Urinary bladder (tissue), 4 donors: ENCODE measurements around the gene TNN. TPM values are rescaled to one million over a fixed set of nuclear protein-coding genes. Genes with fewer than 3 reads are reported as not detected.
"Not testable (repeated sequence)": the region's sequence is repeated elsewhere in the genome, so short reads cannot be mapped to it uniquely, and the experiment has no call there.

Experiments
- DNase-seq: peaks from one replicate; pipeline ENCODE4 v3.0.0-alpha.2; 2015; ENCODE audit errors: extremely low spot score
- H3K27ac ChIP-seq: one replicate; pipeline ENCODE4 v1.5.1; 2013; ENCODE audit warnings: low read depth, mild to moderate bottlenecking, moderate library complexity
- H3K36me3 ChIP-seq: one replicate; pipeline ENCODE4 v1.6.1; 2013; ENCODE audit warnings: mild to moderate bottlenecking, moderate library complexity; ENCODE audit not compliant: insufficient read depth
- H3K4me1 ChIP-seq: one replicate; pipeline ENCODE4 v1.6.1; 2013; ENCODE audit warnings: mild to moderate bottlenecking, moderate library complexity; ENCODE audit not compliant: insufficient read depth
- H3K4me3 ChIP-seq: one replicate; pipeline ENCODE4 v1.5.1; 2013; ENCODE audit warnings: low read depth, low read length
- WGBS: extraction: QIAGEN DNeasy Blood & Tissue Kit; methylation state at CpG from one replicate; pipeline ENCODE4 v1.1.7; 2013; 5-methylcytosine and 5-hydroxymethylcytosine counted together
- polyA plus RNA-seq: library from polyadenylated mRNA; stranded (reverse); fragments of 200-250 nt; gene quantifications from one replicate; pipeline ENCODE4 v1.2.3, GENCODE V29; 2013
- total RNA-seq: library from RNA; depleted of rRNA; stranded (reverse); fragments of >200 nt; gene quantifications from one replicate; pipeline ENCODE4 v1.2.3, GENCODE V29; 2014
- donor health status: healthy with polysubstance abuse.
- donor health status: healthy.

TNN gene
- total and polyA plus RNA-seq, 2 donors, result 0.03 to 2.2 TPM

DNA sequence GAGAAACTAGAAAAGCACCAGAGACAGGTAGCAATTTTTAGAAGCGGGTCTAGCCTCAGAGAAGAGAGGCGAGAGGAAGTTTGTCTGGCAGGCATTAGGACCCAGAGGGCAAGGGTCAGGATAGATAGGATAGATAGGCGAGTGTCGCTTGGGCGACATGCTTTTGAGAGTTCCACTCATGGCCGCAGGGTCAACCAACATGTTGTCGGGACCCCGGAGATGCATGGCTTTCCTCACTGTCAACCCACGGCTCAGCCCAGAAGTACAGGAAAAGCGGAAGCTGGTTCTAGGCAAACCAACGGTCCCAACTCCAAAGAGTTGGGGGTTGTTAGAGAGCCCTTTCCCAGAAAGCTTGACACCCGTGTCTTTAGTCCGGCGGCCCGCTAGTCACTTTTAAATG, 38.9 kb downstream of the TNN start:
- not testable (repeated sequence) for H3K36me3 ChIP-seq, H3K27ac ChIP-seq, H3K4me1 ChIP-seq, H3K4me3 ChIP-seq, DNase-seq
- WGBS, result 92% methylated on average over 15 of the region's 15 CpGs

DNA sequence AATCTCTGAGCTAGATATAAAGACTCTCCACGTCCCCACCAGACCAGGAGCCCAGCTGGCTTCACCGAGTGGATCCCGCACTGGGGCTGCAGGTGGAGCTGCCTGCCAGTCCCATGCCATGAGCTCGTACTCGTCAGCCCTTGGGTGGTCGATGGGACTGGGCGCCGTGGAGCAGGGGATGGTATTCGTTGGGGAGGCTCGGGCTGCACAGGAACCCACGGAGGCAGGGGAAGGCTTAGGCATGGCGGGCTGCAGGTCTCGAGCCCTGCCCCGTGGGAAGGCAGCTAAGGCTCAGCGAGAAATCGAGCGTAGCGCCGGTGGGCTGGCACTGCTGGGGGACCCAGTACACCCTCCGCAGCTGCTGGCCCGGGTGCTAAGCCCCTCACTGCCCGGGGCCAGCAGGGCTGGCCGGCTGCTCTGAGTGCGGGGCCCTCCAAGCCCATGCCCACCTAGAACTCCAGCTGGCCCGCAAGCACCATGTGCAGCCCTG, 40.7 kb downstream of the TNN start:
- DNase-seq, H3K4me3 ChIP-seq, H3K36me3 ChIP-seq, H3K4me1 ChIP-seq, H3K27ac ChIP-seq: not testable (repeated sequence)
- WGBS, result 96% methylated on average over 25 of the region's 25 CpGs

DNA sequence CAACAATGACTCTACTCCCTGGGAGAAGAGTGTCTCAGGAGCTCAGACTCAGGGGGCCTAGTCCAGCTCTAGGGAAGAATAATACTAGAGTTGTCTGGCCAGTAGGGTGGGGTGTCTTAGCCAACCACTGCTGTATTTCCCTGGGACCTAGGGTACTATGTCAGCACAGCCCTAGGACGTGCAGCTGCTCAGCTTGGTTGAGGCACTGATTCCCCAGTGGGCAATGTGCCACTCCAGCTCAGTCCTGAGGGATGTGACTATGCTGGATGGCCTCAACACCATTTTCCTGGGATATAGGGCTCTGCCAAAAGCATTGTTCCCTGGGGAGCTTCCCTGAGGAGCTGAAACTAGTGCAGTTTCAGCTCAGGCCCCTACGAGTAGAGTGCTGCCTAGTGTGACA, 47.4 kb downstream of the TNN start:
- Histone ChIP-seq H3K4me3 (no peak overlapping the region), H3K27ac (no peak overlapping the region), H3K4me1 (no peaks in the 10 kb centered on the region), H3K36me3 (no peaks in the 10 kb centered on the region)
- 63% methylated on average over 2 of the region's 2 CpGs for WGBS
- DNase-seq, result no peak

DNA sequence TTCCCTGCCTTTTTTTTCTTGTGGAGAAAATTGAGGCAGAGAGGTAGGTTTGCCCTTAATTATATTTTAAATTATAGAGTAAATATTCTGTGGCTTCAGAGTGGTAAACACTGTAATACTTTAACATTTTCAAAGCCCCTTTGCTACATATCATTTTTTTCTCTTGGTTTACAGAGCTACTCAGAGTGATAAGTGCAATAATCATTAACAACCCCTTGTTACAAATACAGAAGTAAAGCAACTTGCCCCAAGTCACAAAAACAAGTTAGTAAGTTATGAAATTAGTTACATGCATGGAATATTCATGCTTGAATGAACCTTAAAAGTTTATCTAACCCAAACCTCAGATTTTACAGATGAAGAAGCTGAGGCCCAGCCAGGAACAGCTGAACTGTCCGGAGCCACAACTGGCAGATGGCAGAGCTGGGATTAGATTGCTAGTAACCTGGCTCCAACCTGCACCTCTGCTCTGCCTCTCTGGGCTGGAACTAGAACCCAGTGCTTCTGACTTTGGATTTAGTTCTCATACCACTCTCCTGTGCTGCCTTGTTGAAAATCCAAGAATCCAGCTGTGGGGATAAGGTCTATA, 48.7 kb downstream of the TNN start:
- WGBS, result 83% methylated on average over 1 of the region's 1 CpG
- Histone ChIP-seq H3K27ac (no peak overlapping the region), H3K4me1 (no peaks in the 10 kb centered on the region), H3K36me3 (no peaks in the 10 kb centered on the region), H3K4me3 (no peak overlapping the region)
- DNase-seq, result no peak

DNA sequence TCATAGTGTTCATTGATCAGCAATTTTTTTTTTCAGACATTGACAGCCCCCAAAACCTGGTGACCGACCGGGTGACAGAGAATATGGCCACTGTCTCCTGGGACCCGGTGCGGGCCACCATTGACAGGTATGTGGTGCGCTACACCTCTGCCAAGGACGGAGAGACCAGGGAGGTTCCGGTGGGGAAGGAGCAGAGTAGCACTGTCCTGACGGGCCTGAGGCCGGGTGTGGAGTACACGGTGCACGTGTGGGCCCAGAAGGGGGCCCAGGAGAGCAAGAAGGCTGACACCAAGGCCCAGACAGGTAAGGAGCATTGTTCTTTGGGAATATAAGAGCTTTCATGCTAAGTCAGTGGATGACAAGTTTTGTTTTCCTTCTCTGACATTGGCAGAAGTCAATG, 49.3 kb downstream of the TNN start:
- Histone ChIP-seq H3K4me3 (no peak overlapping the region), H3K27ac (no peak overlapping the region), H3K4me1 (no peaks in the 10 kb centered on the region), H3K36me3 (no peaks in the 10 kb centered on the region)
- no peak for DNase-seq
- WGBS, result 77% methylated on average over 11 of the region's 11 CpGs

DNA sequence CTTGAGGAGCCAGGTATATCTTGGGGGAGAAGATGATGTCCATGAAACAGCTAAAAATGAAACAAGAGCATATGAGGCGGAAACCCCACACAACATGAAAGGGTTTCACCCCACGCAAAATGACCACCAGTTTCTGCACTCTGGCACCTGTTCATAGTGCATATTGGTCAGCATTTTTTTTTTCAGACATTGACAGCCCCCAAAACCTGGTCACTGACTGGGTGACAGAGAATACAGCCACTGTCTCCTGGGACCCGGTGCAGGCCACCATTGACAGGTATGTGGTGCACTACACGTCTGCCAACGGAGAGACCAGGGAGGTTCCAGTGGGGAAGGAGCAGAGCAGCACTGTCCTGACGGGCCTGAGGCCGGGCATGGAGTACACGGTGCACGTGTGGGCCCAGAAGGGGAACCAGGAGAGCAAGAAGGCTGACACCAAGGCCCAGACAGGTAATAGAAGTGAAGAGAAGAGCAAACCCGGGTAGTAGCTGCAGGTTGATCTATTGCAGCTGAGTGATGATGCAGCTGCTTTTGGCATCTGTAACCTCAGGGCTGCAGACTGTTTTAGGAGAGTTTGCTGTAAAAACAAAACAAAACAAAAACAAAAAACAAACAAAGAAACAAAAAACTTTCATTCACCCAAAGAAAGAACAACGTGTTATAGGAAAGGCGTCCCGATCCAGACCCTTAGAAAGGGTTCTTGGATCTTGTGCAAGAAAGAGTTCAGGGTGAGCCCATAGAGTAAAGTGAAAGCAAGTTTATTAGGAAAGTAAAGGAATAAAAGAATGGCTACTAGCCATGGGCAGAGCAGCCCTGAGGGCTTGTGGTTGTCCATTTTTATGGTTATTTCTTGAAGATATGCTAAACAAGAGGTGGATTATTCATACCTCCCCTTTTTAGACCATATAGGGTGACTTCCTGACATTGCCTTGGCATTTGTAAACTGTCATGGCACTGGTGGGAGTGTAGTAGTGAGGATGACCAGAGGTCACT, 51.0 kb downstream of the TNN start:
- no peaks in the 10 kb centered on the region for H3K36me3 ChIP-seq
- H3K4me1 ChIP-seq, result no peaks in the 10 kb centered on the region
- H3K4me3 ChIP-seq, result no peak overlapping the region
- DNase-seq, result no peak
- H3K27ac ChIP-seq, result no peak overlapping the region
- 86% methylated on average over 13 of the region's 13 CpGs for WGBS

DNA sequence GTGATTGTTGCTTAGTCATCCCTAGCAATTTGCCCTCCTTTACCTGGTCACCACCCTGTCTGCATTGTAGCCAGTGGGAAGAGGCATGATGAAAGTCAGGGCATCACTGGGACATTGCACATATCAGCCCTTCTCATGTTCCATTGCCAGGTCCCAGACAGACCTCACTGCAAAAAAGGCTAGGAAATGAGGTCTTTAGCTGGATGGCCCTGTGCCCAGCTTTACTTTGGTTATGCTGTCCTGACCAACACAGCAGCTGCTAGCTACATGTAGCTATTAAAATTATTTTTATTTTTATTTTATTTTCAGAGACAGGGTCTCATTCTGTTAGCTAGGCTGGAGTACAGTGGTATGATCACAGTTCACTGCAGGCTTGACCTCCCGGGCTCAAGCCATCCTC, 52.9 kb downstream of the TNN start:
- DNase-seq, result no peak

DNA sequence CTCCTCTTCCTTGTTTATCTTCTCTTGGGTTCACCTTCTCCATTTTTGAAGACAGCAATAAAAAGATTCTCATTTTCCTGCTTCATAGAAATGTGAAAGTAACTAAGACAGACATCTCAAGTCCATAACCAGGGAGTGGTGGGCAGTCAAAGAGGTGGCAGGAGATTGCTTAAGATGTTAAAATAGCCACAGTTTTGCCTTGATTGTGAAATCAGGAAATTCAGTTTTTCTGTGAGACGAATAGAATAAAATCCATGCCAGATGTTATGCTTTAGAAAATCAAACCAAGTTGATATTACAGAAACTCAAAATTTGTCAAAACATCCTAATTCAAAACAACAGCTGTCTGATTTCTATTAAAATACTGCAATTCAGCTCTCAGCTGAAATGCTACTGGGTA, 57.2 kb downstream of the TNN start:
- no peak overlapping the region for H3K4me3 ChIP-seq
- DNase-seq, result no peak
- H3K36me3 ChIP-seq, result no peaks in the 10 kb centered on the region
- 43% methylated on average over 1 of the region's 1 CpG for WGBS
- H3K27ac ChIP-seq, result no peak overlapping the region
- H3K4me1 ChIP-seq, result no peaks in the 10 kb centered on the region

More for the DNA sequence above, 52.9 kb downstream of the TNN start:
- Histone ChIP-seq H3K4me3 (no peak overlapping the region), H3K36me3 (no peaks in the 10 kb centered on the region), H3K27ac (no peak overlapping the region), H3K4me1 (no peaks in the 10 kb centered on the region)
- WGBS, result 82% methylated on average over 1 of the region's 1 CpG

DNA sequence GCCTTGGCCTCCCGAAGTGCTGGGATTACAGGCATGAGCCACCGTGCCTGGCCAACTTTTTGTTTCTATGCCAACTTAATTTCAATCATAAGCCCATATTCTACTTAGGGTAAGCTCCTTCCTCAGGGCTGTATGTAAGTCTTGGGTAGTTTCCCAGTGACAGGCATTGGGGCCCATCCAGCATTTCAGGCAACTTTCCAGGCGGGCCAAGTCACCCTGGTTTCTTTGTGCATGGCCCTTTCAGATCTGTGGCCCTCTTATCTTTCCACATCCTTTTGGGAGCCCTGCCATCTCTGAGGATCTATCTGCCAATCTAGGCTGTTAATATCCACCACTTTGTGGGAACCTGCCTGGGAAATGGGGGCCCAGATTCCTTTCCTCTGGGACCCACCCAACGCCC, 58.7 kb downstream of the TNN start:
- DNase-seq, result no peak
- no peaks in the 10 kb centered on the region for H3K4me1 ChIP-seq
- H3K36me3 ChIP-seq, result no peaks in the 10 kb centered on the region
- WGBS, result 50% methylated on average over 4 of the region's 4 CpGs
- no peak overlapping the region for H3K4me3 ChIP-seq
- H3K27ac ChIP-seq, result no peak overlapping the region

DNA sequence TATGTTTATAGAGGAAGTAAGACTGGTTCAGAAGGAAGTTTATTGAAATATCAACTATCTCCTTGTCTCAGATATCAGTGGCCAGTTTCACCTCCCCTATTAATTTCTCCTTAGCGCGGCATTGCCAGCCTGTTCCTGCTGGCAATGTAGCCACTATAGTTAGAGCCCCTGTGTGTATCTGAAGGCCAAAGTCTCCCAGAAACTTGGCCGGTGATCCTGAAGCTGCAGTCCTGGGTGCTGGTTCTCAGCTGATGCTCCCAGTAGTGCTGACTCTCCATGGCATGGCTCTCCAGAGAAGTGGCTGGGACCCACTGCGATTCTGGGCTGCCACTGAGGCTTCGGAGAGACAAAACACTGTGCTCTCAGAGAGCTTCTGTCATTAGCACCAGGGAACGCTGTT, 59.9 kb downstream of the TNN start:
- Histone ChIP-seq H3K27ac (no peak overlapping the region), H3K36me3 (no peaks in the 10 kb centered on the region), H3K4me3 (no peak overlapping the region), H3K4me1 (no peaks in the 10 kb centered on the region)
- WGBS, result 82% methylated on average over 6 of the region's 6 CpGs
- DNase-seq, result no peak

DNA sequence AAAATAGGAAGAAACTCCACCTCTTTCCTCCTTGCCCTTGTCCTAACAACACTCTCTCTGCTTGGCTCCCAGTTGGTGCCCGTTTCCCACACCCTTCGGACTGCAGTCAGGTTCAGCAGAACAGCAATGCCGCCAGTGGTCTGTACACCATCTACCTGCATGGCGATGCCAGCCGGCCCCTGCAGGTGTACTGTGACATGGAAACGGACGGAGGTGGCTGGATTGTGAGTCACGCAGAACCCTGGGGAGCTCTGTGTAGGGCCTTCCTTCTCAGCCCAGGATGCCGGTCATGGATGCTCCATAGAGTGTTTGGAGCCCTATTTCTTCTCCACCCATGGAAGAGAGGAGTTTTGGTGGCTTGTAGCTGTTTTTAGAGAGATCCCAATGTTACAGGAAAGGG, 60.9 kb downstream of the TNN start:
- Histone ChIP-seq H3K36me3 (no peaks in the 10 kb centered on the region), H3K4me1 (no peaks in the 10 kb centered on the region), H3K27ac (no peak overlapping the region), H3K4me3 (no peak overlapping the region)
- DNase-seq, result no peak
- 97% methylated on average over 9 of the region's 9 CpGs for WGBS

DNA sequence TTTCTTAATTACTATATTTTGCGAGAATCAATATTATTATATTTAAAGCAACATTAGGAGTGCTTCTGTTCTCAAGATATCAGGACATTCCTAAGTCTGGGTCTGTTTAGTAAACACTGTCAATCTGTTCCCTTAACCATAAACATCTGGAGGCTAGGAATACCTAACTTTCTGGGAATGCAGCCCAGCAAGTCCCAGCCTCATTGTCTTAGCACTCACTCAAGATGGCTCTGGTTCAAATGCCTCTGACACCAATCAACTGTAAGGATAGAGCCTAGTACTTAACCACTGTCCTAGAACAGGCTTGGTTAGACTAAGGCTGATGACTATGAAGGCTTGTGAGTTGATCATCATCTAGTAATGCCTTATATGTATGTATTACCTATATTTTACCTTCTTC, 61.5 kb downstream of the TNN start:
- WGBS, result 32% methylated on average over 1 of the region's 1 CpG
- Histone ChIP-seq H3K27ac (no peak overlapping the region), H3K4me1 (no peaks in the 10 kb centered on the region), H3K36me3 (no peaks in the 10 kb centered on the region), H3K4me3 (no peak overlapping the region)
- no peak for DNase-seq

DNA sequence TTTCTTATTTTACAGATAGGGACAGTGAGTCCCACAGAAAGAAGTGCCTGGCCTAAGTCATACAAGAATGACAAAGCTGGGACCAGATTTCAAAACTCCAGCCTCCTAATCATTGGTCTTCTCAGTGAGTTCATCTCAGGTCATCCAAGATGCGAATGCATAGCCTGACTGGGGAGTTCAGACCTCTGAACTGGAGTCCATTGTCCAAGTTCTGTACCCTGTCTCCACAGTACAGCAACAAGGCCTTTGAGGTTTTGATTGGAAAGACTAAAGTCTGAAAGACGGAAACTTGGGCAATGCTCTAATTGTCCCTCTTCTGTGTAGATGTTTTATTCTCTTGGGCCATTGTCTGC, 62.0 kb downstream of the TNN start:
- Histone ChIP-seq H3K4me3 (no peak overlapping the region), H3K27ac (no peak overlapping the region), H3K4me1 (no peaks in the 10 kb centered on the region), H3K36me3 (no peaks in the 10 kb centered on the region)
- 87% methylated on average over 2 of the region's 2 CpGs for WGBS
- no peak for DNase-seq

DNA sequence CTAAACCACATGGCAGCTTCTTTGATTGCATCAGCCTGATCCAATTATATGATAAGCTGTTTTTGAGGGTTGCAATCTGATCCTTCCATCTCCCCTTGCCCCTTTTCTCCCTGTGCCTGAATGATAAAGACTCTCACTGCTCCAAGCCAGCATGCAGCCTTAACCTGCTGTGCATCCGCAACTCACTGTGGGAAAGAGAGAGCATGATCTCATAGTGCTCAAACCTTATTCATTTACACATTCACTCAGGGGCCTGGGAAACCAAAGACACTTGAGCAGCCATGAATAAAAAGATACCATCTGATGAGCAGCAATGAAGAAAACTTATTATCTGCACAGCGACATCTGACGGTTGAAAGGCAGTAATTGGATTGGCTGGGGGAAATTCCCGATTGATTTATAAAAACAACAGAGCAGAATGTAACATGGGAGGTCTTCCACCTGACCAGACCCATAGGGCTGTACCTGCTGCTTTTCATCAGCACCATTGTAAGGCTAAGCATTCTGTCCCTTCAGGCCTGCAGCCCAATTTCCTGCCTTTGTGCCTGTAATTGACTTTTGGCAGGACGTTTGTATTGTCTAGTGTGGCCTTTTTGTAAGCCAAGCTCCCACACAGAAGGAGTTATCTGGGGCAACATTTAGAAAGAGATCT, 62.5 kb downstream of the TNN start:
- no peak overlapping the region for H3K4me3 ChIP-seq
- H3K36me3 ChIP-seq, result no peaks in the 10 kb centered on the region
- no peaks in the 10 kb centered on the region for H3K4me1 ChIP-seq
- no peak overlapping the region for H3K27ac ChIP-seq
- no peak for DNase-seq
- WGBS, result 64% methylated on average over 5 of the region's 5 CpGs
